22Rv1 (cell line): ENCODE data around the gene CCT8L2.

Source experiments
- ZFX ChIP-seq: fragments of 450-650 bp; IDR thresholded peaks from 2 replicates; pipeline ENCODE4 v1.6.1; 2017; ENCODE audit warnings: antibody characterized with exemption, borderline replicate concordance
- TF ChIP-seq, protein P1 (sequence below): fragments of 450-650 bp; IDR thresholded peaks from 2 replicates; pipeline ENCODE4 v1.5.1; 2017; ENCODE audit warnings: mild to moderate bottlenecking

DNA sequence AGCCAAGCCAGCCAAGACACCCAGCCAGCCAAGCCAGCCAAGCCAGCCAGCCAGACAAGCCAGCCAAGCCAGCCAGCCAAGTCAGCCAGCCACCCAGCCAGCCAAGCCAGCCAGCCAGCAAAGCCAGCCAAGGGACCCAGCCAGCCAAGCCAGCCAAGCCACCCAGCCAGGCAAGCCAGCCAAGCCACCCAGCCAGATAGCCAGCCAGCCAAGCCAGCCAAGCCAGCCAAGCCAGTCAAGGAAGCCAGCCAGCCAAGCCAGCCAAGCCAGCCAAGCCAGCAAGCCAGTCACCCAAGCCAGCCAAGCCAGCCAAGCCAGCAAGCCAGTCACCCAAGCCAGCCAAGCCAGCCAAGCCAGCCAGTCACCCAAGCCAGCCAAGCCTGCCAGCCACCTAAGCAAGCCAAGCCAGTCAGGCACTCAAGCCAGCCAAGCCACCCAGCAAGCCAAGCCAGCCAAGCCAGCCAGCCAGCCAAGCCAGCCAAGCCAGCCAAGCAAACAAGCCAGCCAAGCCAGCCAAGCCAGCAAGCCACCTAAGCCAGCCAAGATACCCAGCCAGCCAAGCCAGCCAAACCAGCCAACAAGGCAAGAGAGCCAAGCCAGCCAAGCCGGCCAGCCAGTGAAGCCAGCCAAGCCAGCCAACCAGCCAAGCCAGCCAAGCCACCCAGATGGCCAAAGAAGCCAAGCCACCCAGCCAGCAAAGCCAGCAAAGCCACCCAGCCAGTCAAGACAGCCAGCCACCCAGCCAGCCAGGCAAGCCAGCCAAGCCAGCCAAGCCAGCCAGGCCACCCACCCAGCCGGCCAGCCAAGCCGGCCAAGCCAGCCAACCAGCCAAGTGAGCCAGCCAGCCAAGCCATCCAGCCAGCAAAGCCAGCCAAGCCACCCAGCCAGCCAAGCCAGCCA is 33.3 kb downstream of the CCT8L2 start:
- TF ChIP-seq, protein P1, sequence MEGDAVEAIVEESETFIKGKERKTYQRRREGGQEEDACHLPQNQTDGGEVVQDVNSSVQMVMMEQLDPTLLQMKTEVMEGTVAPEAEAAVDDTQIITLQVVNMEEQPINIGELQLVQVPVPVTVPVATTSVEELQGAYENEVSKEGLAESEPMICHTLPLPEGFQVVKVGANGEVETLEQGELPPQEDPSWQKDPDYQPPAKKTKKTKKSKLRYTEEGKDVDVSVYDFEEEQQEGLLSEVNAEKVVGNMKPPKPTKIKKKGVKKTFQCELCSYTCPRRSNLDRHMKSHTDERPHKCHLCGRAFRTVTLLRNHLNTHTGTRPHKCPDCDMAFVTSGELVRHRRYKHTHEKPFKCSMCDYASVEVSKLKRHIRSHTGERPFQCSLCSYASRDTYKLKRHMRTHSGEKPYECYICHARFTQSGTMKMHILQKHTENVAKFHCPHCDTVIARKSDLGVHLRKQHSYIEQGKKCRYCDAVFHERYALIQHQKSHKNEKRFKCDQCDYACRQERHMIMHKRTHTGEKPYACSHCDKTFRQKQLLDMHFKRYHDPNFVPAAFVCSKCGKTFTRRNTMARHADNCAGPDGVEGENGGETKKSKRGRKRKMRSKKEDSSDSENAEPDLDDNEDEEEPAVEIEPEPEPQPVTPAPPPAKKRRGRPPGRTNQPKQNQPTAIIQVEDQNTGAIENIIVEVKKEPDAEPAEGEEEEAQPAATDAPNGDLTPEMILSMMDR: no peak
- no peak for TF ChIP-seq ZFX
